WTC11 (cell line): Measurements from ENCODE around the gene XRCC4. TPM values are rescaled to one million over a fixed set of nuclear protein-coding genes. Genes with fewer than 3 reads are reported as not detected.
A peak's percentile ranks its signal among the peaks of the same experiment; 100 is the strongest.

ENCODE experiments used
- ATAC-seq: fragments of 200-7000 bp; cut with Tn5 transposase; 2 replicates; pipeline ENCODE4 v1.10.0; 2021; ENCODE audit warnings: mild to moderate bottlenecking, moderate library complexity
- CTCF ChIA-PET: fragments of 300-600 bp; sonication (Branson Sonifier 250); formaldehyde crosslinking; loops from one replicate; lab custom pipeline; 2021; ENCODE audit warnings: antibody characterized with exemption; lab: Charles Lee
- POLR2A ChIA-PET: fragments of 350-600 bp; sonication (Branson Sonifier 250); formaldehyde crosslinking; loops from one replicate; lab custom pipeline; 2021; ENCODE audit warnings: antibody characterized with exemption; lab: Charles Lee
- DNase-seq: peaks from one replicate; pipeline ENCODE4 v3.0.0; 2021; ENCODE audit warnings: low spot score
- H3K27ac Mint-ChIP-seq: 2 replicates; pipeline ENCODE4 v1.8.0; 2021; ENCODE audit warnings: mixed read lengths
- H3K27me3 Mint-ChIP-seq: 2 replicates; pipeline ENCODE4 v1.8.0; 2021; ENCODE audit warnings: low read depth, mild to moderate bottlenecking, moderate library complexity, mixed read lengths
- H3K36me3 Mint-ChIP-seq: 2 replicates; pipeline ENCODE4 v1.8.0; 2021; ENCODE audit warnings: mixed read lengths
- H3K4me1 Mint-ChIP-seq: 2 replicates; pipeline ENCODE4 v1.8.0; 2022; ENCODE audit warnings: mixed read lengths
- H3K4me3 Mint-ChIP-seq: 2 replicates; pipeline ENCODE4 v1.8.0; 2021; ENCODE audit warnings: mild to moderate bottlenecking, moderate library complexity, mixed read lengths
- H3K9me3 Mint-ChIP-seq: 2 replicates; pipeline ENCODE4 v1.8.0; 2021; ENCODE audit warnings: mixed read lengths
- AR ChIP-seq: fragments of 250-450 bp; sonication (Bioruptor Pico); IDR thresholded peaks from 2 replicates; pipeline ENCODE4 v1.9.0; 2021; ENCODE audit warnings: mild to moderate bottlenecking
- CBFB ChIP-seq: sonication (generic); formaldehyde crosslinking; IDR thresholded peaks from 2 replicates; pipeline ENCODE4 v1.8.1; 2022; ENCODE audit warnings: mild to moderate bottlenecking, low read depth, missing genetic modification reagents
- E2F1 ChIP-seq: sonication (generic); formaldehyde crosslinking; IDR thresholded peaks from 2 replicates; pipeline ENCODE4 v1.8.0; 2022; ENCODE audit warnings: mild to moderate bottlenecking, missing genetic modification reagents
- E2F5 ChIP-seq: sonication (generic); formaldehyde crosslinking; IDR thresholded peaks from 2 replicates; pipeline ENCODE4 v1.8.1; 2022; ENCODE audit warnings: mild to moderate bottlenecking, moderate library complexity, missing genetic modification reagents
- EMX1 ChIP-seq: fragments of 250-450 bp; sonication (Bioruptor Pico); IDR thresholded peaks from 2 replicates; pipeline ENCODE4 v1.8.0; 2021; ENCODE audit warnings: mild to moderate bottlenecking
- ESRRA ChIP-seq: sonication (generic); formaldehyde crosslinking; IDR thresholded peaks from 2 replicates; pipeline ENCODE4 v1.8.1; 2022; ENCODE audit warnings: mild to moderate bottlenecking, missing genetic modification reagents, borderline replicate concordance
- ETV6 ChIP-seq: sonication (generic); formaldehyde crosslinking; IDR thresholded peaks from 2 replicates; pipeline ENCODE4 v1.8.1; 2022; ENCODE audit warnings: mild to moderate bottlenecking, missing genetic modification reagents
- FOXK1 ChIP-seq: sonication (generic); formaldehyde crosslinking; IDR thresholded peaks from 2 replicates; pipeline ENCODE4 v1.8.0; 2022; ENCODE audit warnings: mild to moderate bottlenecking, moderate library complexity, missing genetic modification reagents
- GABPB1 ChIP-seq: sonication (generic); formaldehyde crosslinking; IDR thresholded peaks from 2 replicates; pipeline ENCODE4 v1.8.1; 2023; ENCODE audit warnings: mild to moderate bottlenecking, missing genetic modification reagents
- HMGA2 ChIP-seq: fragments of 250-450 bp; sonication (Bioruptor Pico); IDR thresholded peaks from 2 replicates; pipeline ENCODE4 v1.4.0; 2021; ENCODE audit warnings: mild to moderate bottlenecking, moderate library complexity
- IRF2 ChIP-seq: sonication (generic); formaldehyde crosslinking; IDR thresholded peaks from 2 replicates; pipeline ENCODE4 v1.8.0; 2022; ENCODE audit warnings: low read depth, missing genetic modification reagents, borderline replicate concordance
- KAT7 ChIP-seq: sonication (generic); formaldehyde crosslinking; IDR thresholded peaks from 2 replicates; pipeline ENCODE4 v1.8.1; 2023; ENCODE audit warnings: missing genetic modification reagents, mild to moderate bottlenecking, borderline replicate concordance
- NFATC4 ChIP-seq: fragments of 250-450 bp; sonication (Bioruptor Pico); IDR thresholded peaks from 2 replicates; pipeline ENCODE4 v1.9.0; 2021; ENCODE audit warnings: mild to moderate bottlenecking
- NFE2L1 ChIP-seq: sonication (generic); formaldehyde crosslinking; IDR thresholded peaks from 2 replicates; pipeline ENCODE4 v1.8.1; 2023; ENCODE audit warnings: missing genetic modification reagents
- OVOL2 ChIP-seq: fragments of 250-450 bp; sonication (Bioruptor Pico); IDR thresholded peaks from 2 replicates; pipeline ENCODE4 v1.9.0; 2021; ENCODE audit warnings: mild to moderate bottlenecking, borderline replicate concordance
- PREB ChIP-seq: sonication (generic); formaldehyde crosslinking; IDR thresholded peaks from 2 replicates; pipeline ENCODE4 v1.8.1; 2022; ENCODE audit warnings: mild to moderate bottlenecking, missing genetic modification reagents, moderate library complexity, borderline replicate concordance
- RELA ChIP-seq: sonication (generic); formaldehyde crosslinking; IDR thresholded peaks from 2 replicates; pipeline ENCODE4 v1.8.1; 2022; ENCODE audit warnings: missing genetic modification reagents, mild to moderate bottlenecking, borderline replicate concordance
- STAT6 ChIP-seq: sonication (generic); formaldehyde crosslinking; conservative IDR thresholded peaks from 2 replicates; pipeline ENCODE4 v1.8.1; 2023; ENCODE audit warnings: mild to moderate bottlenecking, low read depth, missing genetic modification reagents, moderate library complexity
- TEAD1 ChIP-seq: sonication (generic); formaldehyde crosslinking; IDR thresholded peaks from 2 replicates; pipeline ENCODE4 v1.8.0; 2022; ENCODE audit warnings: mild to moderate bottlenecking, missing genetic modification reagents
- TEAD4 ChIP-seq: sonication (generic); formaldehyde crosslinking; IDR thresholded peaks from 2 replicates; pipeline ENCODE4 v1.8.0; 2022; ENCODE audit warnings: mild to moderate bottlenecking, missing genetic modification reagents
- ZBTB21 ChIP-seq: sonication (generic); formaldehyde crosslinking; IDR thresholded peaks from 2 replicates; pipeline ENCODE4 v1.8.1; 2023; ENCODE audit warnings: mild to moderate bottlenecking, missing genetic modification reagents, borderline replicate concordance
- ZNF317 ChIP-seq: sonication (generic); formaldehyde crosslinking; IDR thresholded peaks from 2 replicates; pipeline ENCODE4 v1.8.1; 2023; ENCODE audit warnings: low read depth, mild to moderate bottlenecking, moderate library complexity, missing genetic modification reagents, borderline replicate concordance
- total RNA-seq: library from RNA; stranded (reverse); gene quantifications from 3 replicates; pipeline ENCODE4 v1.2.3, GENCODE V29; 2021

XRCC4 gene
- total RNA-seq, 1 experiment from 2014 or later, result 13.5 TPM

- Mint-ChIP-seq H3K27ac (no peak overlapping the region), H3K9me3 (peaks cover 26% of the 10 kb centered on the region), H3K36me3 (peaks cover 32% of the 10 kb centered on the region), H3K4me1 (no peaks in the 10 kb centered on the region), H3K27me3 (no peaks in the 10 kb centered on the region), H3K4me3 (no peak overlapping the region)
- DNase-seq (no peak), ATAC-seq (no peak)
- no peak for TF ChIP-seq EMX1
- no peak for TF ChIP-seq E2F5 (CRISPR knock-in tag)
- no peak for TF ChIP-seq PREB
- TF ChIP-seq ETV6 (CRISPR knock-in tag), result no peak
- TF ChIP-seq TEAD1 (CRISPR knock-in tag), result no peak
- no peak for TF ChIP-seq IRF2 (CRISPR knock-in tag)
- TF ChIP-seq ESRRA (CRISPR knock-in tag), result no peak
- TF ChIP-seq RELA (CRISPR knock-in tag), result no peak
- no peak for TF ChIP-seq ZBTB21 (CRISPR knock-in tag)
- ChIA-PET POLR2A (no interaction called here), CTCF (no interaction called here)
These were observed 41.1 kb downstream of the XRCC4 start for GRCh38 chr5:83118471-83118870.

GRCh38 chr5:83118976-83119375 lies 41.6 kb downstream of the XRCC4 start:
- no peak for ATAC-seq
- H3K27ac Mint-ChIP-seq, result no peak overlapping the region
- TF ChIP-seq KAT7 (CRISPR knock-in tag), result no peak
- no peak for DNase-seq
- H3K9me3 Mint-ChIP-seq, result peaks cover 21% of the 10 kb centered on the region
- CTCF ChIA-PET, result no interaction called here
- H3K27me3 Mint-ChIP-seq, result no peaks in the 10 kb centered on the region
- H3K36me3 Mint-ChIP-seq, result peaks cover 27% of the 10 kb centered on the region
- POLR2A ChIA-PET, result no interaction called here
- no peaks in the 10 kb centered on the region for H3K4me1 Mint-ChIP-seq
- no peak overlapping the region for H3K4me3 Mint-ChIP-seq

GRCh38 chr5:83124593-83124992 lies 47.2 kb downstream of the XRCC4 start:
- H3K36me3 Mint-ChIP-seq, result peaks cover 19% of the 10 kb centered on the region
- ChIA-PET POLR2A (no interaction called here), CTCF (no interaction called here)
- H3K9me3 Mint-ChIP-seq, result peaks cover 25% of the 10 kb centered on the region
- no peak overlapping the region for H3K4me3 Mint-ChIP-seq
- TF ChIP-seq GABPB1 (CRISPR knock-in tag), result peak; percentile 84
- TF ChIP-seq FOXK1 (CRISPR knock-in tag), result no peak
- no peaks in the 10 kb centered on the region for H3K4me1 Mint-ChIP-seq
- DNase-seq (no peak), ATAC-seq (no peak)
- H3K27ac Mint-ChIP-seq, result no peak overlapping the region
- H3K27me3 Mint-ChIP-seq, result no peaks in the 10 kb centered on the region

- no peaks in the 10 kb centered on the region for H3K4me1 Mint-ChIP-seq
- peaks cover 19% of the 10 kb centered on the region for H3K36me3 Mint-ChIP-seq
- no peak for ATAC-seq
- no peak overlapping the region for H3K4me3 Mint-ChIP-seq
- CTCF ChIA-PET, result no interaction called here
- peaks cover 32% of the 10 kb centered on the region for H3K9me3 Mint-ChIP-seq
- H3K27me3 Mint-ChIP-seq, result no peaks in the 10 kb centered on the region
- H3K27ac Mint-ChIP-seq, result no peak overlapping the region
- DNase-seq, result no peak
- POLR2A ChIA-PET, result no interaction called here
- TF ChIP-seq CBFB (CRISPR knock-in tag) (no peak), NFATC4 (CRISPR knock-in tag) (no peak), OVOL2 (no peak), STAT6 (CRISPR knock-in tag) (no peak), TEAD4 (CRISPR knock-in tag) (no peak), KAT7 (CRISPR knock-in tag) (no peak), E2F1 (CRISPR knock-in tag) (no peak), NFE2L1 (CRISPR knock-in tag) (no peak), HMGA2 (no peak), ZNF317 (no peak), GABPB1 (CRISPR knock-in tag) (no peak), AR (CRISPR knock-in tag) (no peak)
These were observed 48.2 kb downstream of the XRCC4 start for GRCh38 chr5:83125560-83125959.
